Heart left ventricle (tissue), 16 donors: ENCODE data around the gene DCDC2C. TPM values are rescaled to one million over a fixed set of nuclear protein-coding genes. Genes with fewer than 3 reads are reported as not detected.

Experiments used
- ATAC-seq, 4 donors: fragments of 200-7000 bp; cut with Tn5 transposase; one replicate each; pipeline ENCODE4 v1.9.1; 2020 to 2022; ENCODE audit warnings: moderate library complexity in 4 of 4, mild to moderate bottlenecking in 3 of 4, moderate number of reproducible peaks in 1 of 4
- DNase-seq, 5 donors: peaks; one replicate each; pipeline ENCODE4 v3.0.0-alpha.2; 2020
- H3K27ac ChIP-seq, 12 donors: fragments of 200-600 bp; sonication (generic) in 4 of 12; one replicate each; pipeline versions ENCODE4 v1.5.0 to v1.8.0; 2016 to 2022; ENCODE audit warnings: mild to moderate bottlenecking in 2 of 12
- H3K27me3 ChIP-seq, 9 donors: fragments of 200-600 bp; sonication (generic) in 2 of 9; one replicate each; pipeline versions ENCODE4 v1.5.1 to v1.8.0; 2016 to 2022; ENCODE audit warnings: mild to moderate bottlenecking in 3 of 9
- H3K36me3 ChIP-seq, 9 donors: fragments of 200-600 bp; sonication (generic) in 2 of 9; one replicate each; pipeline versions ENCODE4 v1.5.0 to v1.8.0; 2018 to 2022; ENCODE audit warnings: mild to moderate bottlenecking in 2 of 9
- H3K4me1 ChIP-seq, 12 donors: fragments of 200-600 bp; sonication (generic) in 4 of 12; one replicate each; pipeline versions ENCODE4 v1.5.0 to v1.8.0; 2016 to 2022; ENCODE audit warnings: mild to moderate bottlenecking in 3 of 12
- H3K4me3 ChIP-seq, 12 donors: fragments of 200-600 bp; sonication (generic) in 4 of 12; one replicate each; pipeline versions ENCODE4 v1.5.0 to v1.8.0; 2017 to 2022; ENCODE audit warnings: mild to moderate bottlenecking in 9 of 12, moderate library complexity in 4 of 12
- H3K9me3 ChIP-seq, 12 donors: fragments of 200-600 bp; sonication (generic) in 4 of 12; one replicate each; pipeline versions ENCODE4 v1.5.0 to v1.8.0; 2016 to 2022; ENCODE audit warnings: mild to moderate bottlenecking in 1 of 12
- CTCF ChIP-seq, 12 donors: fragments of 200-600 bp; sonication (generic) in 4 of 12; IDR thresholded peaks; one replicate each; pipeline versions ENCODE4 v1.5.0 to v1.8.0; 2018 to 2022; ENCODE audit warnings: antibody characterized with exemption in 12 of 12, mild to moderate bottlenecking in 5 of 12
- POLR2A ChIP-seq, 2 donors: fragments of 450-650 bp; IDR thresholded peaks; one replicate each; pipeline ENCODE4 v1.6.1; 2017; ENCODE audit warnings: antibody characterized with exemption in 2 of 2, mild to moderate bottlenecking in 2 of 2, moderate library complexity in 2 of 2
- WGBS, 4 donors: extraction: QIAGEN DNeasy Blood & Tissue Kit in 2 of 4; methylation state at CpG; one replicate each; pipeline versions ENCODE4 v1.1.5 to v1.1.7; 2013 to 2018; 5-methylcytosine and 5-hydroxymethylcytosine counted together
- intact Hi-C, 10 donors: fragments of 100-400 bp; cut with DNase I; formaldehyde crosslinking; loops; one replicate each; pipeline versions ENCODE4 v1.11.1 to v1.14.2; 2022
- polyA plus RNA-seq, 2 donors: library from polyadenylated mRNA; stranded (reverse); fragments of 200-250 nt; gene quantifications; one replicate each; pipeline ENCODE4 v1.2.3, GENCODE V29; 2013
- total RNA-seq, 9 donors: library from RNA; depleted of rRNA in 2 of 9; stranded (reverse); fragments of >200 nt in 2 of 9; fragmentation: NEBNext Ultra II Directional in 3 of 9; extraction: Animal tissue kit (Norgen Biotek cat#: 25700) in 3 of 9; gene quantifications; one replicate each; pipeline versions ENCODE4 v1.1.0 to v1.2.4, GENCODE V29; 2016 to 2023
- donor health status: ischemic (EF 13 %, LVEDD 7.1; RV severe dilation, severe dysfunction).
- donor health status: healthy with polysubstance abuse.
- donor health status: DM: no; HTN: yes; CAD: no.
- donor health status: DM: no; HTN: no; CAD: no.
- donor health status: ischemic (EF 25% LVEDD 6.9; RV normal size, moderate dysfunction).
- donor health status: ischemic (EF 25% LVEDD 5.7; RV mildly dilated, moderate dysfunction).
- donor health status: healthy.
- donor health status: DM: yes; HTN: yes; CAD: no.
- donor health status: ischemic (EF 35%, LVEDD 5.7; RV mildly dilated, moderate dysfunction).
- donor health status: nonischemic (EF 11% LVEDD 7.7; RV severe dilation, severe dysfunction).
- donor health status: DM: yes; HTN: yes; CAD: no.
- donor health status: PGD.
- donor health status: ischemic (EF 29% LVEDD 5.4; RV normal size, mild dysfunction).
- donor health status: nonischemic (EF 23%, LVEDD 6.1; RV moderate dilation, normal function).

Gene DCDC2C
- total and polyA plus RNA-seq, 11 donors, result not detected

DNA sequence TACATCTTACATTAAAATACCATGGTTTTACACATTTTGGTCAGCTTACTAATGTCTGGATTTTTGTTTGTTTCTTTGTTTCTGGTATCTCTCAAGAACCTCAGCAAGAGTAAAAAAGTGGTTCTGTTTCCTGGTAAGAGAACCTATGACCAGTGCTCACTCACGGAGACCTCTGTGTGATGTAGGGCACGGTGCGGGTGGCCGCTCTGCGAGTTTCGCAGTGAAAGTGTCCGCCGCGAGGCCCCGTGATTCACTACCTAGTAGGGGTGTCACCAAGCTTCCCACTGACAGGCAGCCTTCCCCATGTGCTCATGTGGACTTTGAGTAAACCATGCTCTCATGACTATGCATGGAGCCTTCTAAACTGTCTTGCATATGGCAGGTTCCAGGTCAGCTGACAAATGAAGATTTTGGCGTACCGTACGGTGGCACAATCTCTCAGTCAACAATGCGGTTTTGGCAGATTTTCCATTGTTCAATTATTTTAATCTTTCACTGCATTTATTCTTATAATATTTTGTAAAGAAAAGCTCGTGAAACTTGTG lies 137.3 kb downstream of the DCDC2C start:
- no peaks in the 10 kb centered on the region for H3K36me3 ChIP-seq
- intact Hi-C loops, result no loop called here
- no peak overlapping the region for H3K27ac ChIP-seq
- no peak overlapping the region for H3K4me3 ChIP-seq
- H3K4me1 ChIP-seq, result no peaks in the 10 kb centered on the region
- no peak for TF ChIP-seq POLR2A (IDR thresholded peaks at IDR 0.05)
- no peak for TF ChIP-seq CTCF (IDR thresholded peaks at IDR 0.05)
- no peak for ATAC-seq
- no peaks in the 10 kb centered on the region for H3K9me3 ChIP-seq
- no peak for DNase-seq
- 95 to 97% (median 95%) methylated on average over 15 of the region's 15 CpGs for WGBS, 4 donors
- H3K27me3 ChIP-seq, result no peaks in the 10 kb centered on the region

DNA sequence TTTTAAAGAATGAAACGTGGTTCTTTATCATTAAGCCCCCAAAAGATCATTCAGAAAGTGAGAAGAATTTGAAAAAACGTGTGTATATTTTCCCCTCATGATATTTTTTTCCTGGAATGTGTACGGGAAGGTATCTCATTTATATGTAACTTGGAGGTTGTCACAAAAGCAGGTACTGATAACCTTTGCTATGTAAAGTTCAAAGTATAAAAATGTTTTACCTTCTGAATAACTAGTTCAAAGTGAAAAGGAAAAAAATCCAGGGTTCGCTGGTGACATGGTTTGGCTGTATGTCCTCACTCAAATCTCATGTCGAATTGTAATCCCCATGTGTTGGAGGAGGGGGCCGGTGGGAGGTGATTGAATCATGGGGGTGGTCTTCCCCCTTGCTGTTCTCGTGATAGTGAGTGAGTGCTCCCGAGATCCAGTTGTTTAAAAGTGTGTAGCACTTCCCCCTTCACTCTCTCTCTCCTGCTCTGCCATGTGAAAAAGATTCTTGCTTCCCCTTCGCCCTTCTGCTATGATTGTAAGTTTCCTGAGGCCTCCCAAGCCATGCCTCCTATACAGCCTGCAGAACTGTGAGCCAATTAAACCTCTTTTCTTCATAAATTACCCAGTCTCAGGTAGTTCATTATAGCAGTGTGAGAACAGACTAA lies 144.2 kb downstream of the DCDC2C start:
- TF ChIP-seq CTCF (IDR thresholded peaks at IDR 0.05) (no peak), POLR2A (IDR thresholded peaks at IDR 0.05) (no peak)
- no peak overlapping the region for H3K4me3 ChIP-seq
- DNase-seq (no peak), ATAC-seq (no peak)
- WGBS, 4 donors, result 50 to 70% (median 63%) methylated on average over 9 of the region's 9 CpGs
- peaks cover 0 to 25% (median 0%) of the 10 kb centered on the region in 9 donors for H3K27me3 ChIP-seq
- H3K9me3 ChIP-seq, result peaks cover 0 to 11% (median 0%) of the 10 kb centered on the region in 12 donors
- no peaks in the 10 kb centered on the region for H3K36me3 ChIP-seq
- intact Hi-C loops, result no loop called here
- no peaks in the 10 kb centered on the region for H3K4me1 ChIP-seq
- H3K27ac ChIP-seq, result no peak overlapping the region

GRCh38 chr2:3848776-3849175 lies 145.4 kb downstream of the DCDC2C start:
- WGBS, 4 donors, result 44 to 70% (median 61%) methylated on average over 9 of the region's 9 CpGs
- no peaks in the 10 kb centered on the region for H3K36me3 ChIP-seq
- intact Hi-C loops, result no loop called here
- no peak overlapping the region for H3K4me3 ChIP-seq
- H3K9me3 ChIP-seq, result peaks cover 0 to 23% (median 4%) of the 10 kb centered on the region in 12 donors
- no peak for DNase-seq
- TF ChIP-seq POLR2A (IDR thresholded peaks at IDR 0.05), result no peak
- no peak for TF ChIP-seq CTCF (IDR thresholded peaks at IDR 0.05)
- no peak for ATAC-seq
- H3K27me3 ChIP-seq, result peaks cover 0 to 25% (median 0%) of the 10 kb centered on the region in 9 donors
- no peaks in the 10 kb centered on the region for H3K4me1 ChIP-seq
- no peak overlapping the region for H3K27ac ChIP-seq

DNA sequence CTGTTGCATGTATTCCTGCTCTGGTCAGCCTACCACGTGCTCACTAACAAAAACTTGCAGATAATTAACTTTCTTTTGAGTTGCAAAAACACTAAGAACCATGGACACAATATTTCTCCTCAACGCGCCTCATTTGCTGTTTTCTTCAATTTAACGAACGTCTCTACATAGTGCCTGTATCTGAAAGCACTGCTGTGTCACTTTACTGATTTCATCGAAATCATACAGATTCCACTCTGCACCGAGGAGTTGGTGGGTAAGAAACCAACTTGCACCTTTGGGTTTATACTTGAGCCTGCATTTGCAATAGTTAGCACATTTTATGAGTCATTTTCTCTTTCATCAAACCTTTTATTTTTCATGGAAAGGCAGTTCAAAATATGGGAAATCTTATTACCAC lies 145.8 kb downstream of the DCDC2C start:
- TF ChIP-seq POLR2A (IDR thresholded peaks at IDR 0.05), result no peak
- TF ChIP-seq CTCF (IDR thresholded peaks at IDR 0.05), result no peak
- 71 to 76% (median 74%) methylated on average over 7 of the region's 7 CpGs for WGBS, 4 donors
- DNase-seq (no peak), ATAC-seq (no peak)
- Histone ChIP-seq H3K4me3 (no peak overlapping the region), H3K27me3 (peaks cover 0 to 25% (median 0%) of the 10 kb centered on the region in 9 donors), H3K27ac (no peak overlapping the region), H3K4me1 (no peaks in the 10 kb centered on the region), H3K9me3 (peaks cover 0 to 27% (median 6%) of the 10 kb centered on the region in 12 donors), H3K36me3 (no peaks in the 10 kb centered on the region)
- intact Hi-C loops, result no loop called here
